Central memory CD8-positive, alpha-beta T cell (primary cell): Measurements from ENCODE around the gene MBD3L1.

Experiments used
- ATAC-seq: fragments of 150-1000 bp; cut with Tn5 transposase; replicated peaks from 2 replicates; pipeline ENCODE4 v1.10.0; 2022; ENCODE audit warnings: mild to moderate bottlenecking, moderate FRiP score, moderate number of reproducible peaks; ENCODE audit not compliant: poor library complexity, severe bottlenecking; ENCODE audit errors: extremely low read depth
- DNase-seq, 2 donors: peaks; one replicate each; pipeline ENCODE4 v3.0.0; 2021; ENCODE audit warnings: low spot score in 2 of 2
- H3K27ac Mint-ChIP-seq: one replicate; pipeline ENCODE4 v1.8.0; 2022; ENCODE audit warnings: low read depth, mild to moderate bottlenecking, moderate library complexity, mixed read lengths
- H3K27me3 Mint-ChIP-seq: one replicate; pipeline ENCODE4 v1.8.0; 2022; ENCODE audit warnings: mixed read lengths
- H3K36me3 Mint-ChIP-seq: one replicate; pipeline ENCODE4 v1.8.0; 2022; ENCODE audit warnings: mild to moderate bottlenecking, moderate library complexity, mixed read lengths; ENCODE audit not compliant: insufficient read depth
- H3K4me1 Mint-ChIP-seq: one replicate; pipeline ENCODE4 v1.8.0; 2022; ENCODE audit warnings: mixed read lengths
- H3K4me3 Mint-ChIP-seq: one replicate; pipeline ENCODE4 v1.8.0; 2022; ENCODE audit warnings: mild to moderate bottlenecking, moderate library complexity, mixed read lengths
- H3K9me3 Mint-ChIP-seq: one replicate; pipeline ENCODE4 v1.8.0; 2022; ENCODE audit warnings: mixed read lengths

MBD3L1 gene

DNA sequence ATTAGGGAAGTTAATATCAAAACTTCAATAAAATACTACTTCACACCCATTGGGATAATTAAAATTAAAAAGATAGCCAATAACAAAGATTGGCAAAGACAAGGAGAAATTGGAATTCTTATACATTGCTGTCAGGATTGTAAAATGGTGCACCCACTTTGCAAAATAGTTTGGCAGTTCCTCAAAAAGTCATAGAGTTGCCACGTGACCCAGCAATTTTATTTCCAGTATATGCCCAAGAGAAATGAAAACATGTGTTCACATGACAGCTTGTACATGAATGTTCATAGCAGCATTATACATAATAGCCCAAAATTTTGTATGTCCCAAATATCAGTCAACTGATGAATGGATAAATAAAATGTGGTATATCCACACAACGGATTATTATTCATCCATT is 3.3 kb downstream of the MBD3L1 start:
- Mint-ChIP-seq H3K36me3 (peaks cover 6% of the 10 kb centered on the region), H3K9me3 (no peaks in the 10 kb centered on the region), H3K27me3 (peaks cover 7% of the 10 kb centered on the region), H3K27ac (no peak overlapping the region), H3K4me1 (peaks cover 12% of the 10 kb centered on the region), H3K4me3 (no peak overlapping the region)
- DNase-seq (no peak), ATAC-seq (no peak)

DNA sequence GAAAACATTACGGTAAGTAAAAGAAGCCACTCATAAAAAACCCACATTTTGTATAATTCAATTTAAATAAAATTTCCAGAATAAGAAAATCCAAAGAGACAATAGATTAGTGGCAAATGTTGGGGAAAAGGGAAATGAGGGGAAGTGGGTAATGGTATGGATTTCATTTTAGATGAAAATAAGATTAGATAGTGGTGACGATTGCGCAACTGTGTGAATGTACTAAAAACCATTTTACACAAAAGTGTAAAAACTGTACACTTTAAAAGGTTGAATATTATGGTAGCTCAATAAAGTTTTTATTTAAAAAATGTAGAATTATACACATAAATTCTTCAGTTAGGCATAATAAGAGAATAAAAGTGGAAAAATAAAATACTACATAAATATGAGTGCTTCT is 3.7 kb downstream of the MBD3L1 start:
- no peaks in the 10 kb centered on the region for H3K9me3 Mint-ChIP-seq
- H3K4me3 Mint-ChIP-seq: no peak overlapping the region

DNA sequence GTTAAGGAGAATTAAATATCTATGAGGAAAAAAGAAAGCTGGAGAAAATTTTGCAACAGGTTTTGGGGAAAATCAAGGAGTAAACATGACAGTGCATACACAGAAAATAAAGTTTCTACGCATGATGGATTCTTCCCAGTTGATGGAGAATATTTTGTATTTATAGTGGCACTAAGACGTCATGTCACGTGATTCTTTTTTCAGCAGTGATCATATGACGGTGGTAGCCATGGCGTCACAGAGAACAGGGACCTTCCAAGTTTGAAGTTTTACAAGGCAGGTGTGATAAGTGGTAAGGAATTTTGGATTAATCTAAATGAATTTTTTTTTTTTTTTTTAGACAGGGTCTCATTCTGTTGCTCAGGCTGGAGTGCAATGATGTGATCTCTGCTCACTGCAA is 8.5 kb downstream of the MBD3L1 start:
- DNase-seq: no peak
- H3K27ac Mint-ChIP-seq: no peak overlapping the region
- H3K4me3 Mint-ChIP-seq: no peak overlapping the region
- H3K36me3 Mint-ChIP-seq: peaks cover 3% of the 10 kb centered on the region
- no peak for ATAC-seq
- H3K9me3 Mint-ChIP-seq: no peaks in the 10 kb centered on the region
- no peaks in the 10 kb centered on the region for H3K4me1 Mint-ChIP-seq
- H3K27me3 Mint-ChIP-seq: peaks cover 33% of the 10 kb centered on the region

More for the DNA sequence above, 3.7 kb downstream of the MBD3L1 start:
- H3K27me3 Mint-ChIP-seq: peaks cover 11% of the 10 kb centered on the region
- no peak overlapping the region for H3K27ac Mint-ChIP-seq
- H3K36me3 Mint-ChIP-seq: peaks cover 6% of the 10 kb centered on the region
- no peak for DNase-seq
- ATAC-seq: no peak
- peaks cover 12% of the 10 kb centered on the region for H3K4me1 Mint-ChIP-seq

DNA sequence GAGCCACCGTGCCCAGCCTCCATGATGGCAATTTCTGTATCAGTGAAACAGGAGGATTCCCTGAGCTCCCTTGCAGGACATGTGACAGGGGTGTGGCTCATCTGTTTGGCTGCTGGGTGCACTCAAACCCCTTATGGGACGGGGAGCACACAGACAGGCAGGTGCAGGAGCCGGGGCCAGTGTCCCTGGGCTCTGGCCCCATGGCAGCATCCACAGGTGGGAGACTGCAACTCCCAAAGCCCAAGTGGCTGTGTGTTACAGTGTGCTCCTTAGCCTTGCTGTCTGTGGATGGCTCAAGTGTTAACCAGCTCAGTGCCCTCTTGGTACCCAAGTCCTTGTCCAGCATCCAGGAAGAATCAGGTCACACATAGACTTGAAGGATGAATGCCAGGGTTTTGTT is 14.6 kb downstream of the MBD3L1 start:
- DNase-seq (no peak), ATAC-seq (no peak)
- Mint-ChIP-seq H3K9me3 (peaks cover 6% of the 10 kb centered on the region), H3K27ac (no peak overlapping the region), H3K4me3 (no peak overlapping the region), H3K27me3 (peaks cover 42% of the 10 kb centered on the region), H3K4me1 (no peaks in the 10 kb centered on the region), H3K36me3 (peaks cover 3% of the 10 kb centered on the region)

DNA sequence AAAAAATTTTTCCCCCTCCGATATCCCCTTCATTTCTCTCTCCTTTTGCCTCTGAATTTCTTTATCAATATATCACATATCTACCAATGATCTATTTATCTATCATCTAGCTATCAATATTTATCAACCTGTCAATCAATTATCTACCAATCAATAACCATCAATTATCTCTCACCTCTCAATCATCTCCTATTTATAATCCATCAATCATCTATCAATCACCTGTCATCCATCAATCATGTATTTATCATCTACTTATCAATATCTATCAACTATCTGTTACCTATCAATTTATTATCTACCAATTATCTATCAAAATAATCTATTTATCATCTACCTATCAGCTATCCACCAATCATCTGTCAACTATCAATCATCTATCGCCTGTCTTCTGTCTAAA is 17.1 kb downstream of the MBD3L1 start:
- H3K4me3 Mint-ChIP-seq: no peak overlapping the region
- H3K9me3 Mint-ChIP-seq: peaks cover 6% of the 10 kb centered on the region
- no peak for ATAC-seq
- H3K27me3 Mint-ChIP-seq: peaks cover 27% of the 10 kb centered on the region
- no peak for DNase-seq
- no peaks in the 10 kb centered on the region for H3K4me1 Mint-ChIP-seq
- no peak overlapping the region for H3K27ac Mint-ChIP-seq
- no peaks in the 10 kb centered on the region for H3K36me3 Mint-ChIP-seq

DNA sequence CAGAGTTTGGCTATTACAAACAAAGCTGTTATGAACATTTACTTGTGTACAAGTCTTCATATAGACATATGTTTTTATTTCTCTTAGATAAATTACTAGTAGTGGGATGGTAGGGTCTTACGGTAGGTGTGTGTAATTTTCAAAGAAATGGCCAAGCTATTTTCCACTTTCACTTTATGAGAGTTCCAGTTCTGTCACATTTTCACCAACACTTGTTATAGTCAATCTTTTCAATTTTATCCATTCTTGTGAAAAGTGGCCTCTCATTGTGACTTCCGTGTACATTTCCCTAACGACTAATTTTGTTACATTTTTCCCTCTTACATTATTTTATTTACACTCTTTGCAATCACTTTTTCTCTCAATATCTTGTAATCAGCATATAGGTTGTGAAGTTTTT is 18.3 kb downstream of the MBD3L1 start:
- no peak overlapping the region for H3K27ac Mint-ChIP-seq
- no peak for ATAC-seq
- H3K9me3 Mint-ChIP-seq: peaks cover 6% of the 10 kb centered on the region
- DNase-seq: no peak
- H3K4me1 Mint-ChIP-seq: no peaks in the 10 kb centered on the region
- H3K4me3 Mint-ChIP-seq: no peak overlapping the region
- peaks cover 31% of the 10 kb centered on the region for H3K27me3 Mint-ChIP-seq
- no peaks in the 10 kb centered on the region for H3K36me3 Mint-ChIP-seq

DNA sequence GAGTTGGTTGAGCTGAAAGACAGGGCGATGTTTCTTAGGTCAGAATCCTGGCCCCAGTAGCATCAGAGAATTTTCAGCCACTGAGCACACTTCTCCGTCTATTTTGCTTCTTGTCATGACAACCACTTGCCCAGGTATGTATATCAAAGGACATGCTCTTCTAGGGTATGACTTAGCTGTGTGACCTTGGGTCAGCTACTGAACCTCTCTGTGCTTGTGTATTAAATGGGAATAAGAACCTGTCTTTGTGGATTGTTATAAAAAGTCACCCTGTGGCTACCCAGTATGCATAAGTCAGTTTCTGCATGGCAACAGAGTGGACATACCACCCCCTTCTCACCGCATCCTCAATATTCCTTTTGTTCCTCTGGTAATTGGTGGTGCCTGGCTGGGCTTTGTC is 26.1 kb downstream of the MBD3L1 start:
- DNase-seq (no peak), ATAC-seq (no peak)
- H3K4me1 Mint-ChIP-seq: no peaks in the 10 kb centered on the region
- H3K4me3 Mint-ChIP-seq: no peak overlapping the region
- no peaks in the 10 kb centered on the region for H3K9me3 Mint-ChIP-seq
- H3K27me3 Mint-ChIP-seq: peaks cover 58% of the 10 kb centered on the region
- H3K27ac Mint-ChIP-seq: no peak overlapping the region
- H3K36me3 Mint-ChIP-seq: no peaks in the 10 kb centered on the region

DNA sequence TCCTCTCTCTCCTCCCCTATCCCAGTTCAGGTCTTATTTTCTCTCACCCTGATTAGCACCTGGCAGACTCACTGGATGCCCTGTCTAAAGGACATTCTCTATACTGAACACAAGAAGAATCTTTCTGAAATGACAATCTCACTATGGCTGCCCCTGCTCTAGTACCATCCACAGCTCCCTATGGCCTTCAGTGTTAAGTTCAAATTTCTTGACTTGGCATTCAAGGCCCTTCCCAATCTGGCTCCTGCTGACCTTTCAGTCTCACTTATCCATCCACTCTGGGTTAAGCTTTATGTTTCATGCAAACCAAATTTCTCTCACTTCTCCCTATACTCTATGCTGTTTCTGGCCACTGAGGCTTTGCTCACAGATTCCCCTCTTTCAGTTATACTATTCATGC is 34.2 kb downstream of the MBD3L1 start:
- no peak for ATAC-seq
- no peak for DNase-seq
- Mint-ChIP-seq H3K9me3 (no peaks in the 10 kb centered on the region), H3K27ac (no peak overlapping the region), H3K27me3 (peaks cover 14% of the 10 kb centered on the region), H3K4me1 (no peaks in the 10 kb centered on the region), H3K4me3 (no peak overlapping the region), H3K36me3 (no peaks in the 10 kb centered on the region)

DNA sequence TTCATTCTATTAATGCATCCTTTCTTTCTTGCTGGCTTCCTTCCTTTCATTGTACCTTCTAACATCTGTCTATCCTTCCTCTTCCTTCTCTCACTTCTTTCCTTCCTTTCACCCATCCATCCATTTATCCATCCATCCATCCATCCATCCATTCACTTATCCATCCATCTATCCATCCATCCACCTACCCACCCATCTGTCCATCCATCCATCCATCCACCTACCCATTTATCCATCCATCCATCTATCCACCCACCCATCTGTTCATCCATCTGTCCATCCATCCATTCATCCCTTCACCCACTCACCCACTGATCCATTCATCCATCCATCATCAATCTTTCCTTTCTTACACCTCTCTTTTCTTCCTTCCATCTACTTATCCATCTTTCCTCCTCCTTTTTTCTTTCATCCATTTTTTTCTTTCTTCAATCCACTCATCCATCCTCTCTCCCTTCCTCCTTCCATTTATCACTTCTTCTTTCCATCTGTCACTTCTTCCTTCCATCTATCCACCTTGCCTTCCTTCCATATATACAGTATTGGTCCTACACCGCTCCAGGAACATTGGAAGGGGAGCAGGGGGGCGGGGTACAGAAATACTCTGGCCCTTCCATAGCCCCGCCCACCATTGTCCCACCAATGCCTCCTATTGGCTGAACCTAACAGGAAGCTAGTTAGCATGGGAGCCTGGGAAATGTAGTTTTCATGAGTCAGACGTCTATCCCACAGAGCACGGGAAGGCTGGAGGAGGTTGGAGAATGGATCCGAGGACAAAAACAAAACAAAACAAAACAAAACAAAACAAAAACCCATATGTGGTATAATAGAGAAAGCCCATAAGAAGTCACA is 45.9 kb downstream of the MBD3L1 start:
- no peak overlapping the region for H3K4me3 Mint-ChIP-seq
- H3K27ac Mint-ChIP-seq: no peak overlapping the region
- H3K4me1 Mint-ChIP-seq: no peaks in the 10 kb centered on the region
- ATAC-seq: no peak
- no peaks in the 10 kb centered on the region for H3K36me3 Mint-ChIP-seq
- peaks cover 24% of the 10 kb centered on the region for H3K27me3 Mint-ChIP-seq
- peaks cover 14% of the 10 kb centered on the region for H3K9me3 Mint-ChIP-seq
- no peak for DNase-seq

DNA sequence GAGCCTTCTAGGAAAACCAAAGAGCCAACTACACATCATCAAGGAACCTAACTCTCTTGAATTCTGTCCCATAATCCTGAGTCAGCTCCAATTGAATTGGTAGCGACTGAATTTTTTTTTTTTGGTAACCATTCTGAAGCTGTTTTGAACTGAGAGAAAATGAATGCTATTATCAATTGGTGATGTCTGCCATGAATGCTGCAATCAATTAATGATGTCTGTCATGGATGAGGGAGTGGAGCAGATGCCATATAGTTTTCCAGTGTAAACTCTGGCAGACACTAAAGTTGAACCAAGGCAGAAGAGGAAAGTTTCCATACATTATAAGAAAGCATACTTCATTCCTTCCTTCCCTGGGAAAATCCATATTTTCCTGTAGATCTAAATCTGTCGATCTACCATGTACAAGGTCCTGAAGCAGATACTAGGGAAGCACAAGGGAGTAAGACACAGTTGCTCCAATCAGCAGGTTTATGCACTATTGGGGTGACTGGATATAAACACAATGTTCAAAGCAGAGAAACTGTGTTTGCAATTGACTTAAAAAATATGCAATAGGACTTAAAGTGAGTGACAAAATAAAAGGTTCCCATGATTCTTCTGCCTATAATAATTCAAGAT is 48.8 kb downstream of the MBD3L1 start:
- Mint-ChIP-seq H3K27me3 (peaks cover 12% of the 10 kb centered on the region), H3K4me1 (no peaks in the 10 kb centered on the region), H3K9me3 (peaks cover 14% of the 10 kb centered on the region), H3K4me3 (no peak overlapping the region), H3K27ac (no peak overlapping the region), H3K36me3 (no peaks in the 10 kb centered on the region)
- ATAC-seq (no peak), DNase-seq (no peak)

DNA sequence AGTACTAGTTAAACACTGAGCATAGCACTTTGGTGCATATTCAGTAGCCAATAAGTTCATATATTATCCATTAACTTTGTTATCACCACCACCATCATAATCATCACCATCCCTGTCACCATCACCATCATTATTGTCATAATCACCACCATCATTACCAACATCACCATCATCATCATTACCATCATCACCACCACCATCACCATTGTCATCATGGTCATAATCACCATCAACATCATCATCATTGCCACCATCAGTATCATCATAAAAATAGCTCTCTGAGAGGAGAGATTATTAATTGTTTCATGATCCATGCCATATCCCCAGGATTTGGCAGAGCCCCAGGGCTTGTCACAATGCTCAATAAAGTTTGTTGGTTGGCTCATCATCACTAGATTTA is 49.3 kb downstream of the MBD3L1 start:
- no peak overlapping the region for H3K4me3 Mint-ChIP-seq
- no peak for ATAC-seq
- H3K27ac Mint-ChIP-seq: no peak overlapping the region
- no peaks in the 10 kb centered on the region for H3K36me3 Mint-ChIP-seq
- peaks cover 14% of the 10 kb centered on the region for H3K9me3 Mint-ChIP-seq
- no peak for DNase-seq
- H3K27me3 Mint-ChIP-seq: peaks cover 12% of the 10 kb centered on the region
- H3K4me1 Mint-ChIP-seq: no peaks in the 10 kb centered on the region

DNA sequence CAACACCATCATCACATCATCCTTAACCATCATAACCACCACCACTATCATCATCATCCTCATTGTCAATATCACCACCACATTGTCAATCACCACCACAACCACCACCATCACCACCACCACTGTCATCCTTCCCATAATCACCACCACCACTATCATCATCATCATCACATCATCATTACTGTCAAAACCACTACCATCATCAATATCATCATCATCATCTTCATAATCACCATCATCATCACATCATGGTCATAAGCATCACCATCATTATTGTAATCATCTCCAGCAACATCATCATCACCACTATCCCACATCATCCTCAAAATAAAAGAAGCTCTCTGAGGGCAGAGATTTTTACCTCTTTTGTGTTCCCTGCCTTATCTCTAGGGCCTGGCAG is 52.2 kb downstream of the MBD3L1 start:
- Mint-ChIP-seq H3K36me3 (no peaks in the 10 kb centered on the region), H3K9me3 (no peaks in the 10 kb centered on the region), H3K4me1 (no peaks in the 10 kb centered on the region), H3K27ac (no peak overlapping the region), H3K27me3 (no peaks in the 10 kb centered on the region), H3K4me3 (no peak overlapping the region)
- DNase-seq: no peak
- ATAC-seq: no peak

DNA sequence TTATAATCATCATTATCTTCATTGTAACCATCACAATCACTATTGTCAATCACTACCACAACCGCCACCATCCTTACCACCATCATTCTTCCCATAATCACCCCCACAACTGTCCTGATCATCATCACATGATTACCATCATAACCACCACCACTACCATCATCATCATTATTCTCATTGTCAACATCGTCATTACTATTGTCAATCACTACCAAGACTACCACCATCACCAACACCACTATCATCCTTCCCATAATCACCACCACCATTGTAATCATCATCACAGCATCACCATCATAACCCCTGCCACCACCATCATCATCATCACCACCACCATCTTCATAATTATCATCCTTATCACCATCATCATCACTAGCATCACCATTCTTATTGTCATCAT is 55.2 kb downstream of the MBD3L1 start:
- Mint-ChIP-seq H3K4me3 (no peak overlapping the region), H3K27ac (no peak overlapping the region), H3K4me1 (no peaks in the 10 kb centered on the region), H3K9me3 (no peaks in the 10 kb centered on the region), H3K36me3 (no peaks in the 10 kb centered on the region), H3K27me3 (no peaks in the 10 kb centered on the region)
- DNase-seq (no peak), ATAC-seq (no peak)
